Sigmoid colon (tissue), 7 donors: ENCODE results near the gene OPRL1. TPM values are rescaled to one million over a fixed set of nuclear protein-coding genes. Genes with fewer than 3 reads are reported as not detected.
"Not testable (repeated sequence)": the region's sequence is repeated elsewhere in the genome, so short reads cannot be mapped to it uniquely, and the experiment has no call there.

Experiments
- DNase-seq: peaks from one replicate; pipeline ENCODE4 v3.0.0-alpha.2; 2019
- H3K27ac ChIP-seq, 4 donors: fragments of 200-600 bp; sonication (generic); one replicate each; pipeline ENCODE4 v1.5.1; 2016 to 2019; ENCODE audit warnings: mild to moderate bottlenecking in 1 of 4
- H3K27me3 ChIP-seq, 3 donors: fragments of 200-600 bp; sonication (generic); one replicate each; pipeline ENCODE4 v1.5.1; 2019; ENCODE audit warnings: mild to moderate bottlenecking in 1 of 3
- H3K36me3 ChIP-seq, 4 donors: fragments of 200-600 bp; sonication (generic); one replicate each; pipeline ENCODE4 v1.5.1; 2016 to 2019
- H3K4me1 ChIP-seq, 4 donors: fragments of 200-600 bp; sonication (generic); one replicate each; pipeline ENCODE4 v1.5.1; 2017 to 2019
- H3K4me3 ChIP-seq, 4 donors: fragments of 200-600 bp; sonication (generic); one replicate each; pipeline ENCODE4 v1.5.1; 2017 to 2019; ENCODE audit warnings: mild to moderate bottlenecking in 2 of 4, moderate library complexity in 1 of 4
- H3K9me3 ChIP-seq, 4 donors: fragments of 200-600 bp in 3 of 4; sonication (generic) in 3 of 4; one replicate each; pipeline versions ENCODE4 v1.5.1 to v1.6.1; 2013 to 2019
- CTCF ChIP-seq, 4 experiments: fragments of 450-650 bp in 3 of 4; fragments of 200-600 bp in 1 of 4; IDR thresholded peaks; one replicate each; pipeline ENCODE4 v1.5.1; 2016 to 2019; ENCODE audit warnings: antibody characterized with exemption in 4 of 4, mild to moderate bottlenecking in 3 of 4, moderate library complexity in 2 of 4
- EP300 ChIP-seq, 4 donors: sonication (generic); formaldehyde crosslinking; IDR thresholded peaks; one replicate each; pipeline ENCODE4 v1.6.1; 2017; ENCODE audit warnings: antibody characterized with exemption in 4 of 4
- POLR2A ChIP-seq, 2 donors: fragments of 450-650 bp; IDR thresholded peaks; one replicate each; pipeline ENCODE4 v1.6.1; 2016; ENCODE audit warnings: antibody characterized with exemption in 2 of 2, mild to moderate bottlenecking in 2 of 2, moderate library complexity in 2 of 2
- POLR2AphosphoS5 ChIP-seq, 4 donors: sonication (generic); formaldehyde crosslinking; IDR thresholded peaks; one replicate each; pipeline ENCODE4 v1.6.1; 2017; ENCODE audit warnings: antibody characterized with exemption in 4 of 4
- WGBS, 2 donors: extraction: QIAGEN DNeasy Blood & Tissue Kit; methylation state at CpG; one replicate each; pipeline ENCODE4 v1.1.7; 2013; 5-methylcytosine and 5-hydroxymethylcytosine counted together
- intact Hi-C: fragments of 100-400 bp; cut with DNase I; formaldehyde crosslinking; loops from one replicate; pipeline ENCODE4 v1.15.1; 2023
- polyA plus RNA-seq, 3 donors: library from polyadenylated mRNA; stranded (reverse); fragments of 200-250 nt; gene quantifications; one replicate each; pipeline ENCODE4 v1.2.3, GENCODE V29; 2013
- total RNA-seq, 4 donors: library from RNA; depleted of rRNA; stranded (reverse); fragments of >200 nt; gene quantifications; one replicate each; pipeline ENCODE4 v1.1.0, GENCODE V29; 2016
- donor health status: healthy with polysubstance abuse.
- donor health status: Bipolar disorder and iron deficiency.
- donor health status: healthy.

Gene OPRL1
- total and polyA plus RNA-seq, 7 donors: under 0.01 to 2.2 (median 0.89) TPM; not detected in 1

- no peak for DNase-seq
- peaks cover 14 to 38% (median 21%) of the 10 kb centered on the region in 3 donors for H3K27me3 ChIP-seq
These were observed 6.9 kb downstream of the OPRL1 start for GRCh38 chr20:64086801-64087200.

GRCh38 chr20:64087226-64087825, 7.4 kb downstream of the OPRL1 start:
- H3K4me1 ChIP-seq: peaks cover 0 to 21% (median 17%) of the 10 kb centered on the region in 4 donors
- WGBS, 2 donors: 97% methylated on average over 6 of the region's 36 CpGs
- H3K27me3 ChIP-seq: peaks cover 14 to 38% (median 21%) of the 10 kb centered on the region in 3 donors
- H3K27ac ChIP-seq, DNase-seq, H3K36me3 ChIP-seq, H3K9me3 ChIP-seq, H3K4me3 ChIP-seq, intact Hi-C loops: not testable (repeated sequence)

More at GRCh38 chr20:64086801-64087200, 6.9 kb downstream of the OPRL1 start:
- no peaks in the 10 kb centered on the region for H3K36me3 ChIP-seq
- H3K4me3 ChIP-seq: no peak overlapping the region
- intact Hi-C loops: no loop called here
- H3K27ac ChIP-seq: no peak overlapping the region
- H3K9me3 ChIP-seq: no peaks in the 10 kb centered on the region
- 91 to 95% methylated on average over 10 of the region's 11 CpGs for WGBS, 2 donors
- H3K4me1 ChIP-seq: peaks cover 0 to 21% (median 17%) of the 10 kb centered on the region in 4 donors
- TF ChIP-seq EP300 (IDR thresholded peaks at IDR 0.05): no peak
- no peak for TF ChIP-seq POLR2A (IDR thresholded peaks at IDR 0.05)
- no peak for TF ChIP-seq POLR2AphosphoS5 (IDR thresholded peaks at IDR 0.05)
- no peak for TF ChIP-seq CTCF (IDR thresholded peaks at IDR 0.05)

- Histone ChIP-seq H3K4me1 (peaks cover 0 to 11% (median 8%) of the 10 kb centered on the region in 4 donors), H3K27me3 (peaks cover 14 to 32% (median 20%) of the 10 kb centered on the region in 3 donors)
- DNase-seq, H3K4me3 ChIP-seq, intact Hi-C loops, H3K36me3 ChIP-seq, H3K27ac ChIP-seq, H3K9me3 ChIP-seq: not testable (repeated sequence)
These were observed 8.7 kb downstream of the OPRL1 start for GRCh38 chr20:64088586-64088985.

- TF ChIP-seq POLR2AphosphoS5 (IDR thresholded peaks at IDR 0.05) (no peak), CTCF (IDR thresholded peaks at IDR 0.05) (no peak), POLR2A (IDR thresholded peaks at IDR 0.05) (no peak), EP300 (IDR thresholded peaks at IDR 0.05) (no peak)
- no peaks in the 10 kb centered on the region for H3K36me3 ChIP-seq
- WGBS, 2 donors: 36 to 66% methylated on average over 10 of the region's 10 CpGs
- H3K27ac ChIP-seq: no peak overlapping the region
- H3K4me1 ChIP-seq: no peaks in the 10 kb centered on the region
- H3K27me3 ChIP-seq: peaks cover 0 to 16% (median 5%) of the 10 kb centered on the region in 3 donors
- no peak overlapping the region for H3K4me3 ChIP-seq
- no peak for DNase-seq
- intact Hi-C loops: no loop called here
- no peaks in the 10 kb centered on the region for H3K9me3 ChIP-seq
These were observed 10.3 kb downstream of the OPRL1 start for GRCh38 chr20:64090165-64090564.

GRCh38 chr20:64091340-64091739, 11.5 kb downstream of the OPRL1 start:
- H3K36me3 ChIP-seq: no peaks in the 10 kb centered on the region
- WGBS, 2 donors: 57 to 76% methylated on average over 19 of the region's 19 CpGs
- DNase-seq: no peak
- intact Hi-C loops: no loop called here
- TF ChIP-seq EP300 (IDR thresholded peaks at IDR 0.05): no peak
- no peaks in the 10 kb centered on the region for H3K4me1 ChIP-seq
- peaks cover 0 to 17% (median 12%) of the 10 kb centered on the region in 3 donors for H3K27me3 ChIP-seq
- no peaks in the 10 kb centered on the region for H3K9me3 ChIP-seq
- no peak overlapping the region for H3K27ac ChIP-seq
- no peak overlapping the region for H3K4me3 ChIP-seq

- no peak overlapping the region for H3K27ac ChIP-seq
- no peak overlapping the region for H3K4me3 ChIP-seq
- H3K4me1 ChIP-seq: no peaks in the 10 kb centered on the region
- peaks cover 0 to 18% (median 15%) of the 10 kb centered on the region in 3 donors for H3K27me3 ChIP-seq
- WGBS, 2 donors: 11 to 39% methylated on average over 16 of the region's 16 CpGs
- H3K9me3 ChIP-seq: no peaks in the 10 kb centered on the region
- TF ChIP-seq POLR2AphosphoS5 (IDR thresholded peaks at IDR 0.05) (no peak), EP300 (IDR thresholded peaks at IDR 0.05) (no peak), POLR2A (IDR thresholded peaks at IDR 0.05) (no peak), CTCF (IDR thresholded peaks at IDR 0.05) (no peak)
- intact Hi-C loops: no loop called here
- DNase-seq: no peak
- no peaks in the 10 kb centered on the region for H3K36me3 ChIP-seq
These were observed 11.9 kb downstream of the OPRL1 start for GRCh38 chr20:64091770-64092169.
